ENCODE measurements around the gene PARP4.

PARP4 gene

DNA sequence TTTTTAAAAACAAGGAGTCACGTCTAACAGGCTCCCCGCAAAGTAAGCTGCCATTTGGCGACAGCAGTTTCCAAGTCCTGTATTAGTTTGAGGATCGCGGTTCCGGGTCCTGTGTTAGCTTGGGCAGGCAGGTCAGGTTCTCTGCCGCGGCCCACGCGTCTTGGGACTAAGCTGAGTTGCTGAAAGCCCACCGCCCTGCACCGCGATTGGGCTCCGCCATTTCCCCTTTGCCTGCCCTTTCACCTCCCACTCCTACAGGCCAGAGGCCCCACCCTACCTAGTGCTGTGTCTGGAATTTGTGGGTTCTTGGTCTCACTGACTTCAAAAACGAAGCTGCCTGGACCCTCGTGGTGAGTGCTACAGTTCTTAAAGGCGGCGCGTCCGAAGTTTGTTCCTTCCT, 6.8 kb downstream of the PARP4 start:
- no peak overlapping the region for H3K4me2 ChIP-seq
- no peaks in the 10 kb centered on the region for H3K27me3 ChIP-seq (ENCODE audit: insufficient read depth, low read depth)
- no peaks in the 10 kb centered on the region for H3K36me3 ChIP-seq (ENCODE audit: insufficient read depth)
- peaks cover 33% of the 10 kb centered on the region for H3K79me2 ChIP-seq (ENCODE audit: insufficient read depth, low read depth)
- TF ChIP-seq, protein P1, sequence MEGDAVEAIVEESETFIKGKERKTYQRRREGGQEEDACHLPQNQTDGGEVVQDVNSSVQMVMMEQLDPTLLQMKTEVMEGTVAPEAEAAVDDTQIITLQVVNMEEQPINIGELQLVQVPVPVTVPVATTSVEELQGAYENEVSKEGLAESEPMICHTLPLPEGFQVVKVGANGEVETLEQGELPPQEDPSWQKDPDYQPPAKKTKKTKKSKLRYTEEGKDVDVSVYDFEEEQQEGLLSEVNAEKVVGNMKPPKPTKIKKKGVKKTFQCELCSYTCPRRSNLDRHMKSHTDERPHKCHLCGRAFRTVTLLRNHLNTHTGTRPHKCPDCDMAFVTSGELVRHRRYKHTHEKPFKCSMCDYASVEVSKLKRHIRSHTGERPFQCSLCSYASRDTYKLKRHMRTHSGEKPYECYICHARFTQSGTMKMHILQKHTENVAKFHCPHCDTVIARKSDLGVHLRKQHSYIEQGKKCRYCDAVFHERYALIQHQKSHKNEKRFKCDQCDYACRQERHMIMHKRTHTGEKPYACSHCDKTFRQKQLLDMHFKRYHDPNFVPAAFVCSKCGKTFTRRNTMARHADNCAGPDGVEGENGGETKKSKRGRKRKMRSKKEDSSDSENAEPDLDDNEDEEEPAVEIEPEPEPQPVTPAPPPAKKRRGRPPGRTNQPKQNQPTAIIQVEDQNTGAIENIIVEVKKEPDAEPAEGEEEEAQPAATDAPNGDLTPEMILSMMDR (conservative IDR thresholded peaks at IDR 0.05; ENCODE audit: low read depth, low read length): no peak
- H3K4me1 ChIP-seq (ENCODE audit: low read depth, poor library complexity, severe bottlenecking): peaks cover 10% of the 10 kb centered on the region
- no peak overlapping the region for H3K4me3 ChIP-seq (IDR thresholded peaks at IDR 0.05; ENCODE audit: insufficient read depth, low read depth, low read length)
- H3K9ac ChIP-seq: no peak overlapping the region
- no peaks in the 10 kb centered on the region for H4K20me1 ChIP-seq (ENCODE audit: insufficient read depth)
- no peak overlapping the region for H3K27ac ChIP-seq
- no peak overlapping the region for H2AFZ ChIP-seq (ENCODE audit: low read depth)

- no peak overlapping the region for H3K4me3 ChIP-seq (IDR thresholded peaks at IDR 0.05; ENCODE audit: insufficient read depth, low read depth, low read length)
- H2AFZ ChIP-seq (ENCODE audit: low read depth): no peak overlapping the region
- H3K4me2 ChIP-seq: no peak overlapping the region
- H3K27ac ChIP-seq: no peak overlapping the region
- H3K27me3 ChIP-seq (ENCODE audit: insufficient read depth, low read depth): no peaks in the 10 kb centered on the region
- no peaks in the 10 kb centered on the region for H3K36me3 ChIP-seq (ENCODE audit: insufficient read depth)
- H3K9ac ChIP-seq: no peak overlapping the region
- TF ChIP-seq, protein P1 (conservative IDR thresholded peaks at IDR 0.05; ENCODE audit: low read depth, low read length): no peak
- H3K79me2 ChIP-seq (ENCODE audit: insufficient read depth, low read depth): peaks cover 29% of the 10 kb centered on the region
- peaks cover 6% of the 10 kb centered on the region for H3K4me1 ChIP-seq (ENCODE audit: low read depth, poor library complexity, severe bottlenecking)
- H4K20me1 ChIP-seq (ENCODE audit: insufficient read depth): no peaks in the 10 kb centered on the region
These were observed 7.3 kb downstream of the PARP4 start for GRCh38 chr13:24505256-24505655.

DNA sequence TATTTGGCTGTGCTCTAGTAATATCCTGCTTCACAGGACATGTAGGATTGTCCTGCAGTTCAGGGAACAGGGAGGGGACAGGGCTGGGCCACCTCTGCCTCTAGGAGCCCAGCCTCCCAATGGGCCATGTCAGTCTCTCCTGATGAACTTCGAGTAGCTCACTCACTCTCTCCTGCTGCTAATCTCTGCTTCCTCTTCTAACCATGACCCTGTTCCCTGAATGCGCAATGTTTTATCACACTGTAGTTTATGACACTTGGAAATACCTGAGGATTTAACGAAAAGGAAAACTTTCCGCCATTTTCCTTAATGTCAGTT, 9.2 kb downstream of the PARP4 start:
- H2AFZ ChIP-seq (ENCODE audit: low read depth): no peak overlapping the region
- TF ChIP-seq, protein P1 (conservative IDR thresholded peaks at IDR 0.05; ENCODE audit: low read depth, low read length): no peak

GRCh38 chr13:24502533-24503378, 9.8 kb downstream of the PARP4 start:
- no peak overlapping the region for H3K27ac ChIP-seq
- H4K20me1 ChIP-seq (ENCODE audit: insufficient read depth): no peaks in the 10 kb centered on the region
- H3K4me2 ChIP-seq: no peak overlapping the region
- no peak overlapping the region for H3K9ac ChIP-seq
- no peaks in the 10 kb centered on the region for H3K4me1 ChIP-seq (ENCODE audit: low read depth, poor library complexity, severe bottlenecking)
- peaks cover 5% of the 10 kb centered on the region; the same call in 1 of the 2 replicates for H3K79me2 ChIP-seq (ENCODE audit: insufficient read depth, low read depth)
- no peak overlapping the region for H3K4me3 ChIP-seq (IDR thresholded peaks at IDR 0.05; ENCODE audit: insufficient read depth, low read depth, low read length)
- no peak overlapping the region for H2AFZ ChIP-seq (ENCODE audit: low read depth)
- TF ChIP-seq, protein P1 (conservative IDR thresholded peaks at IDR 0.05; ENCODE audit: low read depth, low read length): no peak
- no peaks in the 10 kb centered on the region for H3K27me3 ChIP-seq (ENCODE audit: insufficient read depth, low read depth)
- H3K36me3 ChIP-seq (ENCODE audit: insufficient read depth): no peaks in the 10 kb centered on the region

More for the DNA sequence above, 9.2 kb downstream of the PARP4 start:
- Histone ChIP-seq H3K27me3 (ENCODE audit: insufficient read depth, low read depth) (no peaks in the 10 kb centered on the region), H3K27ac (no peak overlapping the region), H3K9ac (no peak overlapping the region), H3K4me3 (IDR thresholded peaks at IDR 0.05; ENCODE audit: insufficient read depth, low read depth, low read length) (no peak overlapping the region), H4K20me1 (ENCODE audit: insufficient read depth) (no peaks in the 10 kb centered on the region), H3K79me2 (ENCODE audit: insufficient read depth, low read depth) (peaks cover 11% of the 10 kb centered on the region; the same call in 1 of the 2 replicates), H3K36me3 (ENCODE audit: insufficient read depth) (no peaks in the 10 kb centered on the region), H3K4me1 (ENCODE audit: low read depth, poor library complexity, severe bottlenecking) (no peaks in the 10 kb centered on the region), H3K4me2 (no peak overlapping the region)

All from KMS-11 (cell line).